Measurements from ENCODE around the gene TSPAN7.
A peak's percentile ranks its signal among the peaks of the same experiment; 100 is the strongest.

The TSPAN7 gene

DNA sequence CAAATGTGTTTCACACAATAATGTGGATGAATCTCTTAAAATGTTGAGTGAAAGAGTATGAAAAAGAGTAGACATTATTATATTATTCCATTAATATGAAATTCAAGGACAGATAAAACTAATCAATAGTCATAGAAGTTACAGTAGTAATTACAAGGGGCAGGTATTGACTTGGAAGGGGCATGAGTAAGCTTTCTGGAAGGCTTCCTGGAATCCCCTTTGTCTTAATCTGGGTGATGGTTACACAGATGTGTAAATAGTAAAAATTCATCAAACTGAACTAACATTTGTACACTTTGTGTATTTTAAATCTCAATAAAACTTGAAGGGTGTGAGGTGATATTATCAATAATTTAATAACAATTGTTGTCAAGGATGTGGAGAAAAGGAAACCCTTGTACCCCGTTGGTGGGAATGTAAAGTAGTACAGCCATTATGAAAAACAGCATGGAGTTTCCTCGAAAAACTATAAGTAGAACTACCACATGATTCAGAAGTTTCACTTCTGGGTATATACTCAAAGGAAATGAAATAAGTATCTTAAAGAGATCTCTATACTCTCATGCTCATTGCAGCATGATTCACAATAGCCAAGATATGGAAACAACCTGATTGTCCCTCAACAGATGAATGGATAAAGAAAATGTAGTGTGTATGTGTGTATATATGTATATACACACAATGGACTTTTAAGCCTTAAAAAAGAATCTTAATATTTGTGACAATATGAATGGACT, 143.0 kb downstream of the TSPAN7 start:
- TF ChIP-seq POLR2A (IDR thresholded peaks at IDR 0.05; ENCODE audit: low read length) (no peak), GATA1 (IDR thresholded peaks at IDR 0.05; ENCODE audit: low read depth, low read length) (no peak)
- no peak for DNase-seq

DNA sequence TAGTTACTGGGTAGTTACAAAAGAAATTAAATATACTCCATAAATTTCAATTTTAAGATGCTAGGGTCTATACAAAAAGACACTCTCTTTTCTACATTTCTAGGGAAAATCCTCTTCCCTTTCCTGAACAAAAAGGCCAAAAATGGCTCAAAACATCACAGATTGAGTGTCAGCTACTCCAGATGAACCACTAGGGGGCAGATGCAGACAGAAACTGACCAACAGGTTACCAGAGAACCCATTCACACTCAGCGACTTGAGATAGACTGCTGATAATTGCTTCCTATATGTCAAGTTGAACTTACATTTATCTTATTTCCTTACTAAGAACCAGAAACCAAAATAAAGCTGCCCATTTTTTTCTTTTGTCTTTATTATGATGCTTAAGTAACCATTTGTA, 156.5 kb downstream of the TSPAN7 start:
- DNase-seq, result peak; percentile 53
- TF ChIP-seq POLR2A (IDR thresholded peaks at IDR 0.05; ENCODE audit: low read length) (no peak), GATA1 (IDR thresholded peaks at IDR 0.05; ENCODE audit: low read depth, low read length) (no peak)

DNA sequence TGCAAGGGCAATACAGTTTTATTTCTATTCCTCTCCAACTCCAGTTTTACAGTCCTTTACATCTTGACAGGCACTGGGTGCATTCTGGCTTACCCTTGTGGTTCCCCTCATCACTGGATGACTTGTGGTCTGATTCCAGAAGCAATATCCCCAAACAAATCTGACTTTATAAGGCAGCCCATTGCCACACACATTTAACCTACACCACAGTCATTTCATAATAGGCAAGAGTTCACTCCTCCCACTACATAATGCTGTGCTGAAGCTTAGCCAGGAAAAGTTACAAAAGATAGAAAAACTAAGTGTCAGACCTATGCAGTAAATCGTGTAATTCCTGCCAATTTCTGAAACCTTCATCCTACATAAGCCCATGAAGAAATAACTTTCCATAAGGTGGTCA, 157.0 kb downstream of the TSPAN7 start:
- no peak for DNase-seq
- TF ChIP-seq GATA1 (IDR thresholded peaks at IDR 0.05; ENCODE audit: low read depth, low read length) (no peak), POLR2A (IDR thresholded peaks at IDR 0.05; ENCODE audit: low read length) (no peak)

- TF ChIP-seq GATA1 (IDR thresholded peaks at IDR 0.05; ENCODE audit: low read depth, low read length) (no peak), POLR2A (IDR thresholded peaks at IDR 0.05; ENCODE audit: low read length) (no peak)
- no peak for DNase-seq
These were observed 165.3 kb downstream of the TSPAN7 start for GRCh38 chrX:38726612-38727011.

GRCh38 chrX:38727668-38728067, 166.3 kb downstream of the TSPAN7 start:
- DNase-seq, result no peak
- TF ChIP-seq GATA1 (IDR thresholded peaks at IDR 0.05; ENCODE audit: low read depth, low read length) (no peak), POLR2A (IDR thresholded peaks at IDR 0.05; ENCODE audit: low read length) (no peak)

DNA sequence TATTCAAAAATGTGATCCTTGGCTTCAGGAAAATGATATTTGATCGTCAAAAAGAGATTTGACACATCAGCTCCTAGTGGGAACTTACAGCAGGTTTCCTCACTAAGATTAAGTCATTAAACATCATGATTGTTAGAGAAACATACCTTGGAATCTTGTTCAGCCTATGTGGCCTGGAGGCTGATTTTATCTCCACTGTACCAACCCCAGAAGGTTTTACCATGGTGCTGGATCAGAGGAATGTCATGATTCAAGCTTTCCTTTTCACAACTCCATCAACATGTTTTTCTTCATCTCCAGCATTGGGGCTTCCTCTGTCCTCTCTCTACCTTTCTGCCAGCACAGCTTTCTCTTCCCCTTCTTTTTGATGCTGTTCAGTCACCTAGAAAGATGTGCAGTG, 171.5 kb downstream of the TSPAN7 start:
- no peak for DNase-seq
- TF ChIP-seq POLR2A (IDR thresholded peaks at IDR 0.05; ENCODE audit: low read length), result no peak
- TF ChIP-seq GATA1 (IDR thresholded peaks at IDR 0.05; ENCODE audit: low read depth, low read length), result no peak
